ENCODE results near the gene SPSB4.

The SPSB4 gene

DNA sequence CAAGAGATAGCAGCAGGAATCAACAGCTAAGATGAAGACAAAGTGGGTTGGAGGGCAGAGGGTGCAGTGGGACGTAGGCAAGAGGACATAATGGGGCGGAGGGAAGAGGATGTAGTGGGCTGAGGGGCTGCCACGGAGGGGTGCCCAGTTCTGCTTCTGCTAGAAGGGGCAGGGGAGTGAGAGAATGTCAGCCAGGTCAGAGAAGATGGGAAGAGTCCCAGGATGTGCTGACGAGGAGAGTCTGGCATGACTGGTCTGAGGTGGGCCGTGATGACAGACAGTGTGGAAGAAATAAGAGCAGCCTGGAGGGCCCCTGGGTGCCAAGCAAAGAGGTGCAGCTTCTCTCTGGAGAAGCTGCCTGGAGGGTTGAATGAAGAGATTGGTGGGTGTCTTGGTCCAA lies 4.0 kb downstream of the SPSB4 start:
- Histone ChIP-seq H3K36me3 (ENCODE audit: control insufficient read depth in 2 of 2, insufficient read depth in 1 of 2, low read length in 2 of 2) (no peaks in the 10 kb centered on the region), H3K4me1 (ENCODE audit: control insufficient read depth, insufficient read depth, low read length) (0 out of 2 replicates have a peak, but pooled peaks cover 3% of the 10 kb centered on the region), H3K27ac (ENCODE audit: extremely low read depth, low read depth, low read length) (no peak overlapping the region), H3K4me3 (ENCODE audit: low read depth, low read length) (no peak overlapping the region), H3K9me3 (ENCODE audit: control insufficient read depth, insufficient read depth, low read depth, low read length) (no peaks in the 10 kb centered on the region)
- TF ChIP-seq ZBTB20 (tag by site-specific recombination; IDR thresholded peaks at IDR 0.05) (no peak), FEZF1 (tag by site-specific recombination; IDR thresholded peaks at IDR 0.05) (no peak), ZNF830 (tag by site-specific recombination; IDR thresholded peaks at IDR 0.05; ENCODE audit: low read depth) (no peak), ZNF658 (tag by site-specific recombination; IDR thresholded peaks at IDR 0.05) (no peak), ZSCAN30 (tag by site-specific recombination; IDR thresholded peaks at IDR 0.05) (no peak), ZFP37 (tag by site-specific recombination; IDR thresholded peaks at IDR 0.05) (no peak), KLF8 (tag by site-specific recombination; IDR thresholded peaks at IDR 0.05) (no peak), ZNF544 (tag by site-specific recombination; IDR thresholded peaks at IDR 0.05) (no peak), ZNF155 (tag by site-specific recombination; IDR thresholded peaks at IDR 0.05) (no peak), ZNF558 (tag by site-specific recombination; IDR thresholded peaks at IDR 0.05) (no peak), ZNF571 (tag by site-specific recombination; IDR thresholded peaks at IDR 0.05) (no peak), TCF7L2 (IDR thresholded peaks at IDR 0.05; ENCODE audit: borderline replicate concordance, low read depth, low read length) (no peak), ZNF394 (tag by site-specific recombination; IDR thresholded peaks at IDR 0.05; ENCODE audit: borderline replicate concordance) (no peak), ZNF391 (tag by site-specific recombination; IDR thresholded peaks at IDR 0.05; ENCODE audit: borderline replicate concordance, low read depth) (no peak), ZNF202 (tag by site-specific recombination; IDR thresholded peaks at IDR 0.05; ENCODE audit: borderline replicate concordance) (no peak), ZNF37A (tag by site-specific recombination; IDR thresholded peaks at IDR 0.05) (no peak), ZNF121 (tag by site-specific recombination; IDR thresholded peaks at IDR 0.05) (no peak)
- TF ChIP-seq, protein P1, sequence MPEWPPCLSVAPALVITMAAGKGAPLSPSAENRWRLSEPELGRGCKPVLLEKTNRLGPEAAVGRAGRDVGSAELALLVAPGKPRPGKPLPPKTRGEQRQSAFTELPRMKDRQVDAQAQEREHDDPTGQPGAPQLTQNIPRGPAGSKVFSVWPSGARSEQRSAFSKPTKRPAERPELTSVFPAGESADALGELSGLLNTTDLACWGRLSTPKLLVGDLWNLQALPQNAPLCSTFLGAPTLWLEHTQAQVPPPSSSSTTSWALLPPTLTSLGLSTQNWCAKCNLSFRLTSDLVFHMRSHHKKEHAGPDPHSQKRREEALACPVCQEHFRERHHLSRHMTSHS (tag by site-specific recombination; IDR thresholded peaks at IDR 0.05) = no peak
- TF ChIP-seq, protein P2, sequence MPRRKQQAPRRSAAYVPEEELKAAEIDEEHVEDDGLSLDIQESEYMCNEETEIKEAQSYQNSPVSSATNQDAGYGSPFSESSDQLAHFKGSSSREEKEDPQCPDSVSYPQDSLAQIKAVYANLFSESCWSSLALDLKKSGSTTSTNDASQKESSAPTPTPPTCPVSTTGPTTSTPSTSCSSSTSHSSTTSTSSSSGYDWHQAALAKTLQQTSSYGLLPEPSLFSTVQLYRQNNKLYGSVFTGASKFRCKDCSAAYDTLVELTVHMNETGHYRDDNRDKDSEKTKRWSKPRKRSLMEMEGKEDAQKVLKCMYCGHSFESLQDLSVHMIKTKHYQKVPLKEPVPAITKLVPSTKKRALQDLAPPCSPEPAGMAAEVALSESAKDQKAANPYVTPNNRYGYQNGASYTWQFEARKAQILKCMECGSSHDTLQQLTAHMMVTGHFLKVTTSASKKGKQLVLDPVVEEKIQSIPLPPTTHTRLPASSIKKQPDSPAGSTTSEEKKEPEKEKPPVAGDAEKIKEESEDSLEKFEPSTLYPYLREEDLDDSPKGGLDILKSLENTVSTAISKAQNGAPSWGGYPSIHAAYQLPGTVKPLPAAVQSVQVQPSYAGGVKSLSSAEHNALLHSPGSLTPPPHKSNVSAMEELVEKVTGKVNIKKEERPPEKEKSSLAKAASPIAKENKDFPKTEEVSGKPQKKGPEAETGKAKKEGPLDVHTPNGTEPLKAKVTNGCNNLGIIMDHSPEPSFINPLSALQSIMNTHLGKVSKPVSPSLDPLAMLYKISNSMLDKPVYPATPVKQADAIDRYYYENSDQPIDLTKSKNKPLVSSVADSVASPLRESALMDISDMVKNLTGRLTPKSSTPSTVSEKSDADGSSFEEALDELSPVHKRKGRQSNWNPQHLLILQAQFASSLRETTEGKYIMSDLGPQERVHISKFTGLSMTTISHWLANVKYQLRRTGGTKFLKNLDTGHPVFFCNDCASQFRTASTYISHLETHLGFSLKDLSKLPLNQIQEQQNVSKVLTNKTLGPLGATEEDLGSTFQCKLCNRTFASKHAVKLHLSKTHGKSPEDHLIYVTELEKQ (tag by site-specific recombination; IDR thresholded peaks at IDR 0.05; ENCODE audit: borderline replicate concordance) = no peak
- TF ChIP-seq, protein P3, sequence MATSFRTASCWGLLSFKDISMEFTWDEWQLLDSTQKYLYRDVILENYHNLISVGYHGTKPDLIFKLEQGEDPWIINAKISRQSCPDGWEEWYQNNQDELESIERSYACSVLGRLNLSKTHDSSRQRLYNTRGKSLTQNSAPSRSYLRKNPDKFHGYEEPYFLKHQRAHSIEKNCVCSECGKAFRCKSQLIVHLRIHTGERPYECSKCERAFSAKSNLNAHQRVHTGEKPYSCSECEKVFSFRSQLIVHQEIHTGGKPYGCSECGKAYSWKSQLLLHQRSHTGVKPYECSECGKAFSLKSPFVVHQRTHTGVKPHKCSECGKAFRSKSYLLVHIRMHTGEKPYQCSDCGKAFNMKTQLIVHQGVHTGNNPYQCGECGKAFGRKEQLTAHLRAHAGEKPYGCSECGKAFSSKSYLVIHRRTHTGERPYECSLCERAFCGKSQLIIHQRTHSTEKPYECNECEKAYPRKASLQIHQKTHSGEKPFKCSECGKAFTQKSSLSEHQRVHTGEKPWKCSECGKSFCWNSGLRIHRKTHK (tag by site-specific recombination; IDR thresholded peaks at IDR 0.05) = no peak
- ChIA-PET CTCF (no interaction called here), POLR2A (no interaction called here)
